ENCODE results near the gene COG5. TPM values are rescaled to one million over a fixed set of nuclear protein-coding genes. Genes with fewer than 3 reads are reported as not detected.
"Not testable (repeated sequence)": the region's sequence is repeated elsewhere in the genome, so short reads cannot be mapped to it uniquely, and the experiment has no call there.

The COG5 gene
- total RNA-seq, 2 experiments from 2014 or later: 38.9 to 40.7 TPM

DNA sequence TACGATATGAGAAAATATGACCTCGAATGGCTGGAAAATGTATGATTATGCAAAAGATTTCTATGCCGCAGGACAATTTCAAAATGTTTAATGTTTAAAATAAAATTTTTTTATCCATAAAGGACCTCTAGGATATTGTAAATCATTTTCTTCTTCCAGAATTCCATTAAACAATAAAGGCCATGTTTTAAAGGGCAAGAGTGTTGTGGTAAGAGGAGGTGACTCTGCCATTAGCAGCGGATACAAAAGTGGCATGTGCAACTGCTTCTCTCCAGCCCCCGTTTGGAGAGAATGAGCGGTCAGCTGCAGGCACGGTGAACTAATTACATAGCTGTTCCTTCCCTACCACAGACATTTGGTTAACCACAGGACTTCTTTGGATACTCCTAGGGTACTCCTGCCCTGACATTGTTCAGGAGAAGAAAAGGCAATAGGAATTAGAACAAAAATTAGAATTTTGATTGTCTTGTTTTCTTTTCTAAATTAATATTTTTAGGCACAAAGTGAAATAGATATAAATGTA, 331.1 kb downstream of the COG5 start:
- CTCF ChIA-PET: no interaction called here
- DNase-seq: no peak
- intact Hi-C loops (cut with micrococcal nuclease): no loop called here
- no peak overlapping the region for H3K4me3 Mint-ChIP-seq
- no peaks in the 10 kb centered on the region for H3K4me1 Mint-ChIP-seq (ENCODE audit: low read depth)
- POLR2A ChIA-PET: no interaction called here
- H3K9me3 Mint-ChIP-seq: no peaks in the 10 kb centered on the region
- no peak overlapping the region for H3K27ac Mint-ChIP-seq
- peaks cover 11% of the 10 kb centered on the region for H3K36me3 Mint-ChIP-seq
- no peaks in the 10 kb centered on the region for H3K27me3 Mint-ChIP-seq

DNA sequence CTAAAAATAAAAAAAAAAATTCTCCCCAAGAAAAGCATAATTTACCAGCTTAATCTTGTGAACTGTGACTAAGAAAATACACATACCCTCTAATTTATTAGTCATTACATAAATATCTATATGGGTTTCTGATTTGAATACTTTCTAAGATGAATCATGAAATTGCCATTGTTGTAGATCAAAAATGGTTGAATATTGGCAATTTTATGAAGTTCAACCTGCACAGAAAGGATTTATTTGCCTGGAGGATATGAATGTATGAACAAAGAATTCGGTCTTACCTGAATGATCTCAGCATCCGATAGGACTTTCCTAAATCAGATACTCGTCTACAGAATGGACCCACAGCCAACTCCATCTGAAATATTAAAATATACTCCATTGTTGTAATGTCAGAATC, 333.4 kb downstream of the COG5 start:
- Mint-ChIP-seq H3K27me3 (no peaks in the 10 kb centered on the region), H3K9me3 (no peaks in the 10 kb centered on the region), H3K36me3 (peaks cover 12% of the 10 kb centered on the region), H3K4me3 (no peak overlapping the region), H3K4me1 (ENCODE audit: low read depth) (no peaks in the 10 kb centered on the region), H3K27ac (no peak overlapping the region)
- CTCF ChIA-PET: no interaction called here
- POLR2A ChIA-PET: no interaction called here
- no peak for DNase-seq
- intact Hi-C loops (cut with micrococcal nuclease): no loop called here

DNA sequence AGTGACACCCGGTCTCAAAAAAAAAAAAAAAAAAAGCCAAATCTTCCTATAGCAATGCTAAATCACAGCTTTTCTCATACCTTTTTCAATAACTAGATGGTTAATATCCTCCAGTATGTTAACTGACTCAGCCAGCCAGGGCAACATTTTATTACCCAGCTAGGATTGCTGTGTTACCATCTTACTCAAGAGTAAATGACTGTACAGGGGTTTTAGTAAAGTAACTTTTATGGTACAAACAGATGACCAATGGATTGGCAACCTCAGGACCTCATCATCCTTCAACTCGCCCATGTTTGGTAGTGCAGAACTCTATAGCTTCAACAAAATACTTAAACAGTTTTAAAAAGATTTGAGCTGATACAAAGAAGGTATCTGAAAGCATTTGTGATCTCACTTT, 335.4 kb downstream of the COG5 start:
- no peaks in the 10 kb centered on the region for H3K9me3 Mint-ChIP-seq
- DNase-seq: no peak
- POLR2A ChIA-PET: no interaction called here
- H3K4me3 Mint-ChIP-seq: no peak overlapping the region
- peaks cover 12% of the 10 kb centered on the region for H3K36me3 Mint-ChIP-seq
- H3K27me3 Mint-ChIP-seq: no peaks in the 10 kb centered on the region
- CTCF ChIA-PET: no interaction called here
- no peaks in the 10 kb centered on the region for H3K4me1 Mint-ChIP-seq (ENCODE audit: low read depth)
- intact Hi-C loops (cut with micrococcal nuclease): no loop called here
- no peak overlapping the region for H3K27ac Mint-ChIP-seq

DNA sequence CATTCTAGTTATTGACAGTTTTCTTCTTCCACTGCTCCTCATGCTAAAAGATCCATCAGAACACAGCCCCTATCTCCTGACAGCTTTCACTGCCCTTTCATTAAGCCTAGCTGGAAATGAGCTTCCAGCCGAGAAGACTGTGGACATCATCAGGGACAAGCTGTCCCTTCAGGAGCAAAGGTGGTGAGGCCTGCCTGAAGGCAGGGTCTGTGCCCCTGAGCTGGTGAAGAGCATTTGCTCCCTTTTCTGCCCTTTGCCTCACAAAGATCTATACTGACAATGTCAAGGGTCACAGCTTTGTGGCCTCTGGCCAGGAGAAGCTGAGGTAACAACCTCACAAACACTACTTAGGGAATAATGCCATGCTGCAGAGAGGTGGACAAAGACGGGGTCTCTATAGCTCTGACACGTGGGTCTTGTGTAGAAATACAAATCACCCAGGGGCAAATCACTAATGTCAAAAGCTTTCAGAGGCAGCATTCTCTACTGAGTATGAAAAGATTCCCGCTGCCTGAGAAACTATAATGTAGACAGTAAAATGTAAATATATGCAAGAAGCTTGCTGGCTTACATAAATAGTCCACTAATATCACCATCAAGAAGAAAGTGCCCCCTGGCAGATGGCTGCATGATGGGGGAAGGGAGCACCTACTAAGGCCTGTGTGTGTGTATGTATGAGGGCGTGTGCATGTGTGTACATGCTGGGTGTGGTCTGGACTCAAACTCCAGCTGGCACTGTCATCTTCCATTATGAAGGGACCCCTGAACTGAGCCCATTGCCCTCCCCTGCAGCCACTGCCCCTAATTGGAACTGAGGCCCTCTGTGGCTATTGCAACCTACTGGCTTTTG, 339.1 kb downstream of the COG5 start:
- no peak overlapping the region for H3K4me3 Mint-ChIP-seq
- POLR2A ChIA-PET: no interaction called here
- DNase-seq: no peak
- no peaks in the 10 kb centered on the region for H3K4me1 Mint-ChIP-seq (ENCODE audit: low read depth)
- CTCF ChIA-PET: interaction anchor here (1.1 to 1.3 kb wide), 2 partner anchors 75 to 655 kb away, joined by 3 read pairs; no protein-coding TSS in a partner anchor
- H3K27ac Mint-ChIP-seq: no peak overlapping the region
- H3K9me3 Mint-ChIP-seq: no peaks in the 10 kb centered on the region
- H3K27me3 Mint-ChIP-seq: no peaks in the 10 kb centered on the region
- peaks cover 13% of the 10 kb centered on the region for H3K36me3 Mint-ChIP-seq
- intact Hi-C loops (cut with micrococcal nuclease): no loop called here

DNA sequence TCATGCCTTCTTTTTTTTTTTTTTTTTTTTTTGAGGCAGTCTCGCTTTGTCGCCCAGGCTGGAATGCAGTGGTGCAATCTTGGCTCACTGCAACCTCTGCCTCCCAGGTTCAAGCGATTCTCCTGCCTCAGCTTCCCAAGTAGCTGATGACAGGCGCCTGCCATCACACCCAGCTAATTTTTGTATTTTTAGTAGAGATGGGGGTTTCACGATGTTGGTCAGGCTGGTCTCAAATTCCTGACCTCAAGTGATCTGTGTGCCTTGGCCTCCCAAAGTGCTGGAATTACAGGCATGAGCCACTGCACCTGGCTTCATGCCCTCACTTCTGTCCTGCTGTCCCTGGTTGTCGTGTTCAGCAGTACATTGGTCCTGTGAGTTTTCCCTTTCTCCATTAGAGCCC, 342.9 kb downstream of the COG5 start:
- CTCF ChIA-PET: interaction anchor here (0.6 kb wide), 1 partner anchor 12 kb away, joined by 3 read pairs; no protein-coding TSS in a partner anchor
- H3K4me3 Mint-ChIP-seq; H3K27ac Mint-ChIP-seq; POLR2A ChIA-PET; DNase-seq; H3K9me3 Mint-ChIP-seq; intact Hi-C loops (cut with micrococcal nuclease); H3K27me3 Mint-ChIP-seq; H3K4me1 Mint-ChIP-seq (ENCODE audit: low read depth): not testable (repeated sequence)
- peaks cover 22% of the 10 kb centered on the region for H3K36me3 Mint-ChIP-seq

DNA sequence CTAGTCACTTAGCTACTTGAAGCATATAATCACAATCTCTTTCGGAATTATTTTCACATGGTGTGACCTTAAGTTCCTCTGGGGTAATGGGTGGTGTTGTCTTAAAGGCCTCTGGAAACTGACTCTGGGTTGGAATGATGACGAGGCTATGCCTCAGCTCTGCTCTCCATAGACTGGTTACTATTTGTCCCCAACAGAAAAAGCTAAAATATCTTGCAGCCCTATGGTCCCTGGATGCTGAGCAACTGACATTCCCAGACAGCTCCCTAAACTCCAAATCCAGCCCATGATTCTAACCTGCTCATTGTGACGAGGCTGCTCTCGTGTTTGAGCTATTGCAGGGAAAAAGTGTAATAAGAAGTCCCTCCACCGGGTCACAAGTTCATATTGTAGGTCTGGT, 343.4 kb downstream of the COG5 start:
- CTCF ChIA-PET: interaction anchor here (0.6 to 0.7 kb wide), 2 partner anchors 11 to 38 kb away, joined by 3 read pairs; no protein-coding TSS in a partner anchor
- Mint-ChIP-seq H3K4me1 (ENCODE audit: low read depth) (peaks cover 3% of the 10 kb centered on the region), H3K9me3 (peaks cover 7% of the 10 kb centered on the region), H3K36me3 (peaks cover 23% of the 10 kb centered on the region), H3K4me3 (no peak overlapping the region), H3K27me3 (no peaks in the 10 kb centered on the region), H3K27ac (peak overlapping the region; percentile 7)
- POLR2A ChIA-PET: no interaction called here
- DNase-seq: no peak
- intact Hi-C loops (cut with micrococcal nuclease): no loop called here

DNA sequence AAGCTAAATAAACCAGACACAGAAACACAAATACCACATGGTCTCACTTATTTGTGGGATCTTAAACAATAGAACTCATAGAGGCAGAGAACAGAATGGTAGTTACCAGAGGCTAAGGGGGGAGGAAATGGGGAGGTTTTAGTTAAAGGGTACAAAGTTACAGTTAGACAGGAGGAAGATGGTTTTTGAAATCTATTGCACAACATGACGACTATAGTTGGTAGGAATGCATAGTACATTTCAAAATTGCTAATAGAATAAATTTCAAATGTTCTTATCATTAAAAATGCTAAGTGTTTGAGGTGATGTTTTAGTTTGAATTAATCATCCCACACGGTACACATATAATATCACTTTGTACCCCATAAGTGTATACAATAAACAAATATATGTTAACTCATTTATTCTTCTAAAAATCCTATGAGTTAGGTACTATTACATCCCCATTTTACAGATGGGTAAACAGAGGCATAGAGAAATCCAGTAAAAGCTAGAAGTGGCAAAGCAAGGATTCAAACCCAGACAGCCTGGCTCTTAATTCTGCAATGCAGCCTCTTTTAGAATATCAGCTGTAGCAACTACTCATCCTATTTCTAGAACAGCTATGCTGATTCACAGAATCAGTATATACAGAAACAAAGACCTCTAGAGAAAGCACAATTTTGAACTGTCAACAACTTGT, 344.0 kb downstream of the COG5 start:
- DNase-seq: no peak
- ChIA-PET CTCF (interaction anchor here (0.7 kb wide), 1 partner anchor 39 kb away, joined by 3 read pairs; no protein-coding TSS in a partner anchor), POLR2A (no interaction called here)
- Mint-ChIP-seq H3K27ac (no peak overlapping the region), H3K27me3 (no peaks in the 10 kb centered on the region), H3K9me3 (peaks cover 11% of the 10 kb centered on the region), H3K4me1 (ENCODE audit: low read depth) (peaks cover 3% of the 10 kb centered on the region), H3K36me3 (peaks cover 23% of the 10 kb centered on the region), H3K4me3 (no peak overlapping the region)
- intact Hi-C loops (cut with micrococcal nuclease): no loop called here

DNA sequence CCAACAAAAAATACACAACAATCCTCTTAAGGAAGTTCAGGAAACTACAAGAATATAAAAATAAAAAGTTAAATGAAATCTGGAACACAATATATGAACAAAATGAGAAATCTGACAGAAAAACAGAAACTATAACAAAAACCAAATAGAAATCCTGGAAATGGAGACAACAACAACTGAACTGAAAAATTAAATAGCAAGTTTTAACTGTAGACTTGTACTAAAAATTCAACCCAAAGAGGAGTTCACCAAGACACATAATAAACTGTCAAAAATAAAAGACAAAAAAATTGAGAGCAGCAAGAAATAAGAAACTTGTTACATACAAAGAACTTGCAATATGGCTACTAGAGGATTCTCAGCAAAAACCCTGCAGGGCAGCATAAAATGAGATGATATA, 349.8 kb downstream of the COG5 start:
- intact Hi-C loops (cut with micrococcal nuclease): no loop called here
- H3K36me3 Mint-ChIP-seq: peaks cover 30% of the 10 kb centered on the region

DNA sequence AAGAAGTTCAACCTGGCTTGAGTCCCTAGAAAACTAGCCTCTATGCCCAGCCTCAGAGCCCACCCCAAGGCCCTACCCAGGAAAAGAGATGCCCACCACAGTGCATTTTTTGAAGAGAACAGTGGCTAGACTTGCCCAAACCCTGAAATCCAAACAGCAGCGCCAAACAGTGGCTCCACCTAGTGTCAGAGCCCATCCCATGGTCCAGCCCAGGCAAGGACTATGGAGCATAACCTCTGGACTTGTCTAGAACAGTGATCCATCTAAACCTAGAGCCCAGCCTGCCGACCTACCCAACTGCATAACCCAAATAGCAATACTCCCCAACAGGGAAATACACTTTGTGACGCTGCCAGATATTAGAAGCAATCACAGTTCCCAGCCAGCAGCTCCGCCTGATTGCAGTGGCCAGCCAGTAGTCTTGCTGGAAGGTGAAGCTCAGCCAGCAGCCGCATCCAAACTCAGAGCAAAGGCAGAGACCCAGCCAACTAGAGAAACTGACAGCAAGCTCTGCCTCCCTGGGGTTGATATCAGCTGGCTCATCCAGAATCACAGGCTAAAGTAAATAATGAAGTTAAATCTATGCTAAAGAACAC, 350.4 kb downstream of the COG5 start:
- Mint-ChIP-seq H3K4me3 (no peak overlapping the region), H3K27me3 (no peaks in the 10 kb centered on the region), H3K36me3 (peaks cover 30% of the 10 kb centered on the region), H3K9me3 (peaks cover 22% of the 10 kb centered on the region), H3K27ac (no peak overlapping the region), H3K4me1 (ENCODE audit: low read depth) (peaks cover 7% of the 10 kb centered on the region)
- CTCF ChIA-PET: no interaction called here
- DNase-seq: no peak
- POLR2A ChIA-PET: no interaction called here
- intact Hi-C loops (cut with micrococcal nuclease): no loop called here

More for the DNA sequence above, 349.8 kb downstream of the COG5 start:
- ChIA-PET CTCF (interaction anchor here (1.0 kb wide), 1 partner anchor 12 kb away, joined by 3 read pairs; no protein-coding TSS in a partner anchor), POLR2A (no interaction called here)
- no peak for DNase-seq
- Mint-ChIP-seq H3K4me3 (no peak overlapping the region), H3K27ac (no peak overlapping the region), H3K9me3 (peaks cover 22% of the 10 kb centered on the region), H3K27me3 (no peaks in the 10 kb centered on the region), H3K4me1 (ENCODE audit: low read depth) (peaks cover 10% of the 10 kb centered on the region)

DNA sequence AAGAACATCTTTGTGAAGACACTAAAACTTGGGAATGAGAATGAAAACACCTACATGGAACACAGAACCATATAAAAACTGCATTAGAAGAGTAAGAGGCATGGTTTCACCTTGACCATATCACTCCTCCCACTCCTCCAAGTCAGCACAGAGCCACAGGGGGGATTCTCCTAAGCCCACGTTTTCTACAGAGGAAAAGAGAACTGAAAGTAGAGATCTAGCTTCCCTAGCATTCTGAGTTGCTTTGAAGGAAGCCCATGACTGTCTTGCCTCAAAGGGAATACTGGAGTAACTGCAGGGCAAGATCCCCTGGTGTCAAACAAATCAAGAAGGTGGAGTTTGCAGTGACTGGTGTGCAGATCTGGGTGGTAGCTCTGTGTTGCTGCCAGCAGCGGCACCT, 351.0 kb downstream of the COG5 start:
- ChIA-PET POLR2A (no interaction called here), CTCF (no interaction called here)
- no peak overlapping the region for H3K27ac Mint-ChIP-seq

DNA sequence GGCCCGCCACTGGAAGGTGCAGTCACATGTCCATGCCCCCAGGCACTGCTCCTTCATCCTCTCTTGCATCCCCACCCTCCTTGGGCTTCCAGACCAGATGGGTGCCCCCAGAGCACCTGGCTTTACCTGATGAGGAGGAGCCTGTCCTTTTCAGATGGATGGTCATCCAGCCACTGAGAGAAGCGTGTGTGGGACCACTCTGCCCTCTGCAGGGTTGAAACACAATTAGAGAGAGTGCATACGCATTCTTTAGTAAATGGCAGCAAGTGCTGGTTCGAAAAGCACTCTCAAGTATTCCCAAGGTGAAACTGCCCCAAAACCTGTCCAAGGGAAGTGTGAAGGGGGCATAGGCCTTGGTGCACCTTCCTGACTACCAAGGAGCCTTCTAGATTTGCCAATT, 353.3 kb downstream of the COG5 start:
- ChIA-PET POLR2A (no interaction called here), CTCF (no interaction called here)
- Mint-ChIP-seq H3K9me3 (peaks cover 15% of the 10 kb centered on the region), H3K36me3 (peaks cover 24% of the 10 kb centered on the region), H3K4me1 (ENCODE audit: low read depth) (peaks cover 7% of the 10 kb centered on the region), H3K27ac (no peak overlapping the region), H3K27me3 (no peaks in the 10 kb centered on the region), H3K4me3 (no peak overlapping the region)
- no peak for DNase-seq
- intact Hi-C loops (cut with micrococcal nuclease): no loop called here

More for the DNA sequence above, 351.0 kb downstream of the COG5 start:
- H3K27me3 Mint-ChIP-seq: no peaks in the 10 kb centered on the region
- intact Hi-C loops (cut with micrococcal nuclease): no loop called here
- no peak overlapping the region for H3K4me3 Mint-ChIP-seq
- H3K4me1 Mint-ChIP-seq (ENCODE audit: low read depth): peaks cover 7% of the 10 kb centered on the region
- DNase-seq: no peak
- peaks cover 30% of the 10 kb centered on the region for H3K36me3 Mint-ChIP-seq
- H3K9me3 Mint-ChIP-seq: peaks cover 22% of the 10 kb centered on the region

DNA sequence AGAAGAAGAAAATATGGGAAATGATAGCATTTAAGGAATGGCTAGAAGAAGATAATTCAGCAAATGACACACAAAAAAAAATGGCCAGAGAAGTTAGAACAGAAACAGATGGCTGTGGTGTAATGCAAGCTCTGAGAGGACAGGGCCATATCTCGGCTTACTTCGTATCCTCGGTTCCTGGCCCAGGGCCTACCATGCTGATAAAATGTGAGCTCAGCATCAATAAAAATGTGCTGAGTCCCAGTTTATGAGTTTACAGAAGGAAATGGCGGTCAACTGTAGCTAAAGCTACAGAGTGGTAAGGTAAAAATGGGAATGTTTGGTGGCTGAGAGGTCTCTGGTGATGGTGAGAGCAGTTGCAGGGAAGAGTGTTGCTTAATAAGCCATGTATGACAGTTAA, 354.2 kb downstream of the COG5 start:
- Mint-ChIP-seq H3K9me3 (peaks cover 10% of the 10 kb centered on the region), H3K36me3 (peaks cover 25% of the 10 kb centered on the region), H3K27me3 (no peaks in the 10 kb centered on the region), H3K4me3 (no peak overlapping the region), H3K27ac (no peak overlapping the region), H3K4me1 (ENCODE audit: low read depth) (peaks cover 7% of the 10 kb centered on the region)
- CTCF ChIA-PET: interaction anchor here (1.0 kb wide), 1 partner anchor 11 kb away, joined by 3 read pairs; no protein-coding TSS in a partner anchor
- POLR2A ChIA-PET: no interaction called here
- intact Hi-C loops (cut with micrococcal nuclease): no loop called here
- DNase-seq: no peak
